Keratinocyte (primary cell): ENCODE results near the gene PTPN13. TPM values are rescaled to one million over a fixed set of nuclear protein-coding genes. Genes with fewer than 3 reads are reported as not detected.

Experiments
- DNase-seq: peaks from one replicate; pipeline ENCODE4 v3.0.0-alpha.2; 2011; ENCODE audit warnings: low read depth, missing footprints, low spot score
- FAIRE-seq: peaks from 2 replicates; lab custom pipeline; 2011; peaks lifted over from hg19 to GRCh38; lab: Jason Lieb, UNC
- H2AFZ ChIP-seq: 2 replicates; pipeline ENCODE4 v1.6.0; 2012; ENCODE audit warnings: low read length, control low read depth, inconsistent platforms; ENCODE audit not compliant: control insufficient read depth
- H3K27ac ChIP-seq: 2 replicates; pipeline ENCODE4 v1.5.1; 2011; ENCODE audit warnings: low read length; ENCODE audit not compliant: control insufficient read depth, insufficient read depth
- H3K27me3 ChIP-seq: 3 replicates; pipeline ENCODE4 v1.6.0; 2011; ENCODE audit warnings: low read length; ENCODE audit not compliant: control insufficient read depth, insufficient read depth; ENCODE audit errors: extremely low read depth
- H3K36me3 ChIP-seq, 2 experiments: 2 replicates in 1 of 2; 3 replicates in 1 of 2; pipeline ENCODE4 v1.5.1; 2011; ENCODE audit warnings: low read length in 2 of 2, mild to moderate bottlenecking in 1 of 2; ENCODE audit not compliant: control insufficient read depth in 2 of 2, insufficient read depth in 2 of 2; ENCODE audit errors: extremely low read depth in 1 of 2
- H3K4me1 ChIP-seq: 3 replicates; pipeline ENCODE4 v1.5.1; 2011; ENCODE audit warnings: low read length; ENCODE audit not compliant: control insufficient read depth, insufficient read depth; ENCODE audit errors: extremely low read depth
- H3K4me2 ChIP-seq: 3 replicates; pipeline ENCODE4 v1.6.0; 2011; ENCODE audit warnings: low read depth, low read length; ENCODE audit not compliant: control insufficient read depth, insufficient read depth; ENCODE audit errors: extremely low read depth
- H3K4me3 ChIP-seq, 3 experiments: fragments of 200-600 bp in 1 of 3; sonication (generic) in 1 of 3; 2 replicates in 2 of 3; 3 replicates in 1 of 3; pipeline ENCODE4 v1.5.1; 2011 to 2016; ENCODE audit warnings: low read length in 3 of 3, mild to moderate bottlenecking in 3 of 3, control low read depth in 2 of 3, inconsistent platforms in 1 of 3, low read depth in 1 of 3, mixed read lengths in 1 of 3, mixed run types in 1 of 3, moderate library complexity in 1 of 3; ENCODE audit not compliant: control insufficient read depth in 2 of 3, insufficient read depth in 2 of 3; ENCODE audit errors: extremely low read depth in 1 of 3
- H3K79me2 ChIP-seq: 2 replicates; pipeline ENCODE4 v1.6.0; 2012; ENCODE audit warnings: low read length; ENCODE audit not compliant: control insufficient read depth, insufficient read depth
- H3K9ac ChIP-seq: 3 replicates; pipeline ENCODE4 v1.6.0; 2011; ENCODE audit warnings: low read length; ENCODE audit not compliant: control insufficient read depth, insufficient read depth; ENCODE audit errors: extremely low read depth
- H3K9me1 ChIP-seq: 3 replicates; pipeline ENCODE4 v1.6.0; 2011; ENCODE audit warnings: low read length; ENCODE audit not compliant: control insufficient read depth, insufficient read depth; ENCODE audit errors: extremely low read depth
- H3K9me3 ChIP-seq: 2 replicates; pipeline ENCODE4 v1.5.1; 2012; ENCODE audit warnings: low read depth, low read length; ENCODE audit not compliant: control insufficient read depth
- H4K20me1 ChIP-seq: 3 replicates; pipeline ENCODE4 v1.6.0; 2011; ENCODE audit warnings: low read length; ENCODE audit not compliant: control insufficient read depth, insufficient read depth; ENCODE audit errors: extremely low read depth
- EZH2 ChIP-seq: IDR thresholded peaks from one replicate; pipeline ENCODE4 v1.6.1; 2012; ENCODE audit warnings: inconsistent platforms, mild to moderate bottlenecking, low read length, moderate library complexity
- dilution Hi-C: fragments of 300-500 bp; cut with MboI; formaldehyde crosslinking; loops from one replicate; pipeline ENCODE4 v1.7.0; 2020; ENCODE audit warnings: low sequenced_read_pairs; ENCODE audit not compliant: extremely low pct_ligation_motif_present
- polyA plus RNA-seq, 5 experiments: library from polyadenylated mRNA; depleted of rRNA in 3 of 5; stranded (reverse) in 3 of 5; stranded (forward) in 1 of 5; unstranded in 1 of 5; fragments of >200 nt; gene quantifications; 1 replicate in 1 of 5; 2 replicates in 3 of 5; 3 replicates in 1 of 5; pipeline versions ENCODE4 v1.2.1 to v1.2.3, GENCODE V29; 2011 to 2012; ENCODE audit warnings: missing spikeins in 2 of 5, low read depth in 1 of 5, low replicate concordance in 1 of 5
- TF ChIP-seq, protein P1 (sequence below), 3 experiments: IDR thresholded peaks in 1 of 3; conservative IDR thresholded peaks in 1 of 3; optimal IDR thresholded peaks in 1 of 3; 2 replicates in 2 of 3; 3 replicates in 1 of 3; pipeline versions ENCODE3 to v1.5.1; 2011; ENCODE audit warnings: low read length in 3 of 3, mild to moderate bottlenecking in 3 of 3, moderate library complexity in 2 of 3, control low read depth in 1 of 3, inconsistent platforms in 1 of 3; ENCODE audit not compliant: insufficient read depth in 2 of 3; ENCODE audit errors: extremely low read depth in 1 of 3

PTPN13 gene
- polyA plus RNA-seq, 1 donor (not counting 4 experiments of a cell fraction or from before 2014, with no cell fraction given), result 37.6 TPM

DNA sequence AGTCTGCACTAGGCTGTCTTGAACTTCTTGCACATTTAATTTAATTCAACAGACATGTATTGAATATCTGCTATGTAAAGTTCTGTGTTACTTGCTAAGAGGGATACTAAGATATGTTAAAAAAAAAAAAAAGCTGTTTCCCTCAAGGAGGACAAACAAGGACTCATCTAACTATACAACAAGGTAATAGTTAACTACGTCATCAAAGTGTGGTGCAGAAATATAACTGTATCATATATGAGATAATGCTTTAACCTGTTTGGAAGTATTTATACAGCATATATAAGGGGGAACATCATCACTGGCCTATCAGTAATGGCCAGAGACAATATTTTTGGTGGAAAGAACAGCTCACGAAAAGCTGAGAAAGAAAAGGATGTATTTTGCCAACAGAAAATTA is 89.9 kb downstream of the PTPN13 start:
- Histone ChIP-seq H4K20me1 (no peaks in the 10 kb centered on the region), H3K9me1 (no peaks in the 10 kb centered on the region), H3K9ac (no peak overlapping the region), H3K36me3 (peaks cover 5 to 6% of the 10 kb centered on the region in 2 experiments), H3K4me2 (no peak overlapping the region), H3K27me3 (no peaks in the 10 kb centered on the region), H3K9me3 (no peaks in the 10 kb centered on the region), H3K4me3 (no peak overlapping the region), H3K79me2 (peaks cover 4% of the 10 kb centered on the region), H2AFZ (no peak overlapping the region), H3K4me1 (peaks cover 5% of the 10 kb centered on the region), H3K27ac (no peak overlapping the region)
- TF ChIP-seq EZH2, result no peak
- TF ChIP-seq, protein P1, sequence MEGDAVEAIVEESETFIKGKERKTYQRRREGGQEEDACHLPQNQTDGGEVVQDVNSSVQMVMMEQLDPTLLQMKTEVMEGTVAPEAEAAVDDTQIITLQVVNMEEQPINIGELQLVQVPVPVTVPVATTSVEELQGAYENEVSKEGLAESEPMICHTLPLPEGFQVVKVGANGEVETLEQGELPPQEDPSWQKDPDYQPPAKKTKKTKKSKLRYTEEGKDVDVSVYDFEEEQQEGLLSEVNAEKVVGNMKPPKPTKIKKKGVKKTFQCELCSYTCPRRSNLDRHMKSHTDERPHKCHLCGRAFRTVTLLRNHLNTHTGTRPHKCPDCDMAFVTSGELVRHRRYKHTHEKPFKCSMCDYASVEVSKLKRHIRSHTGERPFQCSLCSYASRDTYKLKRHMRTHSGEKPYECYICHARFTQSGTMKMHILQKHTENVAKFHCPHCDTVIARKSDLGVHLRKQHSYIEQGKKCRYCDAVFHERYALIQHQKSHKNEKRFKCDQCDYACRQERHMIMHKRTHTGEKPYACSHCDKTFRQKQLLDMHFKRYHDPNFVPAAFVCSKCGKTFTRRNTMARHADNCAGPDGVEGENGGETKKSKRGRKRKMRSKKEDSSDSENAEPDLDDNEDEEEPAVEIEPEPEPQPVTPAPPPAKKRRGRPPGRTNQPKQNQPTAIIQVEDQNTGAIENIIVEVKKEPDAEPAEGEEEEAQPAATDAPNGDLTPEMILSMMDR (optimal IDR thresholded peaks at IDR 0.05 in 1 of 3, IDR thresholded peaks at IDR 0.05 in 1 of 3, conservative IDR thresholded peaks at IDR 0.05 in 1 of 3; ENCODE audit: extremely low read depth in 1 of 3, insufficient read depth in 2 of 3, low read length in 3 of 3), result no peak
- dilution Hi-C loops, result no loop called here
- FAIRE-seq, result no peak
- no peak for DNase-seq

DNA sequence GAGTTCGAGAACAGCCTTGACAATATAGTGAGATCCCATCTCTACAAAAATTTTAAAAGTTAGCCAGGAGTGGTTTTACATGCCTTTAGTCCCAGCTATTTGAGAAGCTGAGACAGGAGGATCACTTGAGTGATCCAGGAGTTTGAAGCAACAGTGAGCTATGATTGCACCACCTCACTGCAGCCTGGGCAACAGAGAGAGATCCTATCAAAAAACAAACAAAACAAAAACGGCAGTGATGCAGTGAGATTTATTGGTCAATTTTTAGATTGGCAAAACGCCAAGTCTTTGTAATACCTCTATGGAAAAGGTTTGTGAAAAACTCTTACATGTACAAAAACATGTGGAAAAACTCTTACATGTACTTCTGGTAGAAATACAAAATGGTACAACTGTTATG is 91.3 kb downstream of the PTPN13 start:
- Histone ChIP-seq H3K4me3 (no peak overlapping the region), H3K27ac (no peak overlapping the region), H3K4me1 (peaks cover 5% of the 10 kb centered on the region), H3K27me3 (no peaks in the 10 kb centered on the region), H2AFZ (no peak overlapping the region), H3K36me3 (peaks cover 5 to 8% of the 10 kb centered on the region in 2 experiments), H3K9me1 (no peaks in the 10 kb centered on the region), H4K20me1 (no peaks in the 10 kb centered on the region), H3K9ac (no peak overlapping the region), H3K79me2 (peaks cover 2% of the 10 kb centered on the region), H3K4me2 (no peak overlapping the region), H3K9me3 (no peaks in the 10 kb centered on the region)
- no peak for TF ChIP-seq EZH2
- TF ChIP-seq, protein P1 (optimal IDR thresholded peaks at IDR 0.05 in 1 of 3, IDR thresholded peaks at IDR 0.05 in 1 of 3, conservative IDR thresholded peaks at IDR 0.05 in 1 of 3; ENCODE audit: extremely low read depth in 1 of 3, insufficient read depth in 2 of 3, low read length in 3 of 3), result no peak
- dilution Hi-C loops, result no loop called here
- FAIRE-seq (no peak), DNase-seq (no peak)
